ENCODE results near the gene MYO5A. TPM values are rescaled to one million over a fixed set of nuclear protein-coding genes. Genes with fewer than 3 reads are reported as not detected.
A peak's percentile ranks its signal among the peaks of the same experiment; 100 is the strongest.

The MYO5A gene
- total and polyA plus RNA-seq, 9 of the 15 experiments (the other 6 are each of a cell fraction or from before 2014, with no cell fraction given): 0.03 to 0.82 (median 0.40) TPM

DNA sequence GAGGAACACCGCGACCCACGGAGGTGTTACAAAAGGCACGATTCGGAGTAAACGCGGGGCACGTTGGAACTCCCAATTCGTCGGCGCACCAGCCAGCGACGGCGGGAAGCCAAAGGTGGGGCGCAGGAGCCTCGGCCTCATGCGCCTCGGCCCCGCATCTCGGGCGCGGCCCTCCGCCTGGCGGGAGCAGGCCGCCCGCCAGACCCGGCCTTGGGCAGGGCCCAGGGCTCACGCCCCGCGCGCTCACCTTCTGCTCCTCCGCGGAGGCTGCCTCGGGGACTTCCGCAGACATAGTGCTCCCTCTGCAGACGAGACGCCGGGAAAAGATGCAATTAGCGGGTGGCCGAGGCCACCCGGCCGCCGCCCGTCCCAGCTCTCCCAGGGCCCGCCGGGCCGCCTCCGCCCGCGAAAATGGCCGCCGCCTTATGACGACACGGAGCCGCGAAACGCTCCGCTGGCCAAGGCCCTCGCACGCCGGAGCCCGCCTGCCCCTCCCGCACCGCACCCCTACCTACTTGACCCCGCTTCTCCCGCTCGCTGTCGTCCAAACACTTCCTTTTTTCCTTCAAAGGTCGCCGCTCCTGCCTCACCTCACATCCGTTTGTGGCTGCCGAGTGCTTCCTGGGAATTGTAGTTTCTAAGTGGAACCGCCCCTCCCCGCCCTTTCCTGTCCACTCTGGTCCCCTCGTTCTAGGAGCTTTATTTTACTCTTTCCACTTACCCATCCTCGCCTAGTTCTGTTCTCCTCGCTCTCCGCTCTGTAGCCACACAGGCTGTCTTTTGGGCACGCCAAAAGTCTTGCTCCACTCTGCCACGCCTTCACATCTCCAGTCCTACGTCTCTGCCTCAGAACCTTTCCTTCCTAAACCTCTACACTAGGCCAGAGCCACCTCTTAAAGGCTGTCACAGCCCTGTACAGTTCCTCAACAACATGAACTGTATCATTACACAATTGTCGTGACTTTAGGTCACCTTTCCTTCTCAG is 40.2 kb upstream of the MYO5A start, which contains the start of gene ARPP19 (continued):
- TF ChIP-seq, protein P1, sequence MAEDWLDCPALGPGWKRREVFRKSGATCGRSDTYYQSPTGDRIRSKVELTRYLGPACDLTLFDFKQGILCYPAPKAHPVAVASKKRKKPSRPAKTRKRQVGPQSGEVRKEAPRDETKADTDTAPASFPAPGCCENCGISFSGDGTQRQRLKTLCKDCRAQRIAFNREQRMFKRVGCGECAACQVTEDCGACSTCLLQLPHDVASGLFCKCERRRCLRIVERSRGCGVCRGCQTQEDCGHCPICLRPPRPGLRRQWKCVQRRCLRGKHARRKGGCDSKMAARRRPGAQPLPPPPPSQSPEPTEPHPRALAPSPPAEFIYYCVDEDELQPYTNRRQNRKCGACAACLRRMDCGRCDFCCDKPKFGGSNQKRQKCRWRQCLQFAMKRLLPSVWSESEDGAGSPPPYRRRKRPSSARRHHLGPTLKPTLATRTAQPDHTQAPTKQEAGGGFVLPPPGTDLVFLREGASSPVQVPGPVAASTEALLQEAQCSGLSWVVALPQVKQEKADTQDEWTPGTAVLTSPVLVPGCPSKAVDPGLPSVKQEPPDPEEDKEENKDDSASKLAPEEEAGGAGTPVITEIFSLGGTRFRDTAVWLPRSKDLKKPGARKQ (CRISPR knock-in tag; IDR thresholded peaks at IDR 0.05): no peak
- TF ChIP-seq, protein P2, sequence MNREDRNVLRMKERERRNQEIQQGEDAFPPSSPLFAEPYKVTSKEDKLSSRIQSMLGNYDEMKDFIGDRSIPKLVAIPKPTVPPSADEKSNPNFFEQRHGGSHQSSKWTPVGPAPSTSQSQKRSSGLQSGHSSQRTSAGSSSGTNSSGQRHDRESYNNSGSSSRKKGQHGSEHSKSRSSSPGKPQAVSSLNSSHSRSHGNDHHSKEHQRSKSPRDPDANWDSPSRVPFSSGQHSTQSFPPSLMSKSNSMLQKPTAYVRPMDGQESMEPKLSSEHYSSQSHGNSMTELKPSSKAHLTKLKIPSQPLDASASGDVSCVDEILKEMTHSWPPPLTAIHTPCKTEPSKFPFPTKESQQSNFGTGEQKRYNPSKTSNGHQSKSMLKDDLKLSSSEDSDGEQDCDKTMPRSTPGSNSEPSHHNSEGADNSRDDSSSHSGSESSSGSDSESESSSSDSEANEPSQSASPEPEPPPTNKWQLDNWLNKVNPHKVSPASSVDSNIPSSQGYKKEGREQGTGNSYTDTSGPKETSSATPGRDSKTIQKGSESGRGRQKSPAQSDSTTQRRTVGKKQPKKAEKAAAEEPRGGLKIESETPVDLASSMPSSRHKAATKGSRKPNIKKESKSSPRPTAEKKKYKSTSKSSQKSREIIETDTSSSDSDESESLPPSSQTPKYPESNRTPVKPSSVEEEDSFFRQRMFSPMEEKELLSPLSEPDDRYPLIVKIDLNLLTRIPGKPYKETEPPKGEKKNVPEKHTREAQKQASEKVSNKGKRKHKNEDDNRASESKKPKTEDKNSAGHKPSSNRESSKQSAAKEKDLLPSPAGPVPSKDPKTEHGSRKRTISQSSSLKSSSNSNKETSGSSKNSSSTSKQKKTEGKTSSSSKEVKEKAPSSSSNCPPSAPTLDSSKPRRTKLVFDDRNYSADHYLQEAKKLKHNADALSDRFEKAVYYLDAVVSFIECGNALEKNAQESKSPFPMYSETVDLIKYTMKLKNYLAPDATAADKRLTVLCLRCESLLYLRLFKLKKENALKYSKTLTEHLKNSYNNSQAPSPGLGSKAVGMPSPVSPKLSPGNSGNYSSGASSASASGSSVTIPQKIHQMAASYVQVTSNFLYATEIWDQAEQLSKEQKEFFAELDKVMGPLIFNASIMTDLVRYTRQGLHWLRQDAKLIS (CRISPR knock-in tag; IDR thresholded peaks at IDR 0.05): peak; percentile 38
- no peak for TF ChIP-seq RCOR1 (IDR thresholded peaks at IDR 0.05; ENCODE audit: borderline replicate concordance in 1 of 2, low read depth in 2 of 2, low read length in 2 of 2)
- no peak for TF ChIP-seq MED1 (CRISPR knock-in tag; IDR thresholded peaks at IDR 0.05; ENCODE audit: borderline replicate concordance)
- peak in 1 of 2 experiments; percentile 94; a peak in 2 of 4 replicates for TF ChIP-seq KDM4B (IDR thresholded peaks at IDR 0.05; ENCODE audit: borderline replicate concordance in 2 of 2, low read depth in 1 of 2)
- peak in 1 of 2 experiments; percentile 65; a peak in 1 of 4 replicates for TF ChIP-seq SIN3A (IDR thresholded peaks at IDR 0.05; ENCODE audit: borderline replicate concordance in 2 of 2, control insufficient read depth in 1 of 2, low read depth in 2 of 2, low read length in 2 of 2)
- TF ChIP-seq TCF7L2 (IDR thresholded peaks at IDR 0.05; ENCODE audit: low read depth, low read length): peak; percentile 88
- no peak for TF ChIP-seq ZNF324 (CRISPR knock-in tag; IDR thresholded peaks at IDR 0.05)
- TF ChIP-seq, protein P3, sequence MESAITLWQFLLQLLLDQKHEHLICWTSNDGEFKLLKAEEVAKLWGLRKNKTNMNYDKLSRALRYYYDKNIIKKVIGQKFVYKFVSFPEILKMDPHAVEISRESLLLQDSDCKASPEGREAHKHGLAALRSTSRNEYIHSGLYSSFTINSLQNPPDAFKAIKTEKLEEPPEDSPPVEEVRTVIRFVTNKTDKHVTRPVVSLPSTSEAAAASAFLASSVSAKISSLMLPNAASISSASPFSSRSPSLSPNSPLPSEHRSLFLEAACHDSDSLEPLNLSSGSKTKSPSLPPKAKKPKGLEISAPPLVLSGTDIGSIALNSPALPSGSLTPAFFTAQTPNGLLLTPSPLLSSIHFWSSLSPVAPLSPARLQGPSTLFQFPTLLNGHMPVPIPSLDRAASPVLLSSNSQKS (CRISPR knock-in tag; IDR thresholded peaks at IDR 0.05): no peak
- TF ChIP-seq ELF1 (tag; IDR thresholded peaks at IDR 0.05): peak; percentile 74; the same call in 1 of the 2 replicates
- peak; percentile 57; the same call in 1 of the 2 replicates for TF ChIP-seq JUN (IDR thresholded peaks at IDR 0.05; ENCODE audit: borderline replicate concordance, low read depth, low read length)
- TF ChIP-seq JUN (CRISPR knock-in tag; IDR thresholded peaks at IDR 0.05; ENCODE audit: borderline replicate concordance): no peak; the same call in 1 of the 2 replicates
- TF ChIP-seq, protein P4, sequence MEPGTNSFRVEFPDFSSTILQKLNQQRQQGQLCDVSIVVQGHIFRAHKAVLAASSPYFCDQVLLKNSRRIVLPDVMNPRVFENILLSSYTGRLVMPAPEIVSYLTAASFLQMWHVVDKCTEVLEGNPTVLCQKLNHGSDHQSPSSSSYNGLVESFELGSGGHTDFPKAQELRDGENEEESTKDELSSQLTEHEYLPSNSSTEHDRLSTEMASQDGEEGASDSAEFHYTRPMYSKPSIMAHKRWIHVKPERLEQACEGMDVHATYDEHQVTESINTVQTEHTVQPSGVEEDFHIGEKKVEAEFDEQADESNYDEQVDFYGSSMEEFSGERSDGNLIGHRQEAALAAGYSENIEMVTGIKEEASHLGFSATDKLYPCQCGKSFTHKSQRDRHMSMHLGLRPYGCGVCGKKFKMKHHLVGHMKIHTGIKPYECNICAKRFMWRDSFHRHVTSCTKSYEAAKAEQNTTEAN (CRISPR knock-in tag; IDR thresholded peaks at IDR 0.05): no peak
- TF ChIP-seq MBD2 (IDR thresholded peaks at IDR 0.05; ENCODE audit: borderline replicate concordance, low read depth): peak; percentile 68; the same call in 1 of the 2 replicates
- TF ChIP-seq ZNF589 (CRISPR knock-in tag; IDR thresholded peaks at IDR 0.05; ENCODE audit: low read depth): no peak; the same call in 1 of the 2 replicates
- no peak for TF ChIP-seq TGIF2 (CRISPR knock-in tag; IDR thresholded peaks at IDR 0.05)
- no peak for TF ChIP-seq POLR3A (IDR thresholded peaks at IDR 0.05; ENCODE audit: borderline replicate concordance, extremely low read depth, insufficient read depth, insufficient read length)

All from K562 (cell line).